Activated CD8-positive, alpha-beta memory T cell treated with anti-CD3 and anti-CD28 coated beads for 1 hour (primary cell): ENCODE results near the gene CST2.
"Not testable (repeated sequence)": the region's sequence is repeated elsewhere in the genome, so short reads cannot be mapped to it uniquely, and the experiment has no call there.

Experiments
- DNase-seq, 2 donors: peaks; one replicate each; pipeline ENCODE4 v3.0.0-alpha.2; 2020; ENCODE audit warnings: low read depth in 1 of 2; ENCODE audit errors: extremely low read depth in 1 of 2

CST2 gene

GRCh38 chr20:23811559-23811958, 15.0 kb downstream of the CST2 start:
- not testable (repeated sequence) for DNase-seq

GRCh38 chr20:23810349-23810748, 16.2 kb downstream of the CST2 start:
- not testable (repeated sequence) for DNase-seq

GRCh38 chr20:23800865-23801264, 25.7 kb downstream of the CST2 start:
- no peak for DNase-seq

GRCh38 chr20:23799216-23799847, 27.2 kb downstream of the CST2 start:
- not testable (repeated sequence) for DNase-seq

- no peak for DNase-seq
Observed at GRCh38 chr20:23795526-23795925, 31.0 kb downstream of the CST2 start.

- no peak for DNase-seq
Observed at GRCh38 chr20:23794841-23795240, 31.7 kb downstream of the CST2 start.

GRCh38 chr20:23794065-23794464, 32.5 kb downstream of the CST2 start:
- DNase-seq, result no peak

GRCh38 chr20:23783447-23783846, 43.1 kb downstream of the CST2 start:
- DNase-seq, result no peak

GRCh38 chr20:23782366-23782983, 44.1 kb downstream of the CST2 start:
- DNase-seq, result no peak

GRCh38 chr20:23778676-23779075, 47.9 kb downstream of the CST2 start:
- not testable (repeated sequence) for DNase-seq

- DNase-seq, result not testable (repeated sequence)
Observed at GRCh38 chr20:23777380-23777779, 49.1 kb downstream of the CST2 start.

GRCh38 chr20:23776067-23776771, 50.3 kb downstream of the CST2 start:
- DNase-seq, result no peak

- no peak for DNase-seq
Observed at GRCh38 chr20:23774081-23774480, 52.4 kb downstream of the CST2 start.
